Neuronal stem cell (in vitro differentiated cells): ENCODE data around the gene MEF2A.

Source experiments
- DNase-seq: peaks from one replicate; pipeline ENCODE4 v3.0.0-alpha.2; 2013; ENCODE audit warnings: low spot score
- H2AFZ ChIP-seq: one replicate; pipeline ENCODE4 v1.6.1; 2013; ENCODE audit warnings: mild to moderate bottlenecking, low read length, inconsistent platforms
- H2AK5ac ChIP-seq: 2 replicates; pipeline ENCODE4 v1.6.1; 2013; ENCODE audit warnings: low read depth, mild to moderate bottlenecking, inconsistent platforms, low read length, moderate library complexity, mixed read lengths
- H2BK120ac ChIP-seq: 2 replicates; pipeline ENCODE4 v1.6.1; 2013; ENCODE audit warnings: low read depth, mild to moderate bottlenecking, inconsistent platforms, low read length, moderate library complexity, mixed read lengths
- H2BK12ac ChIP-seq: one replicate; pipeline ENCODE4 v1.6.1; 2013; ENCODE audit warnings: low read length, inconsistent platforms
- H2BK15ac ChIP-seq: 2 replicates; pipeline ENCODE4 v1.6.1; 2013; ENCODE audit warnings: mild to moderate bottlenecking, low read length, inconsistent platforms, mixed read lengths
- H2BK5ac ChIP-seq: one replicate; pipeline ENCODE4 v1.6.1; 2013; ENCODE audit warnings: inconsistent platforms, mild to moderate bottlenecking, low read length, moderate library complexity
- H3K14ac ChIP-seq: one replicate; pipeline ENCODE4 v1.6.1; 2013; ENCODE audit warnings: low read length, inconsistent platforms
- H3K18ac ChIP-seq: 2 replicates; pipeline ENCODE4 v1.6.1; 2013; ENCODE audit warnings: low read length, inconsistent platforms
- H3K23ac ChIP-seq: 2 replicates; pipeline ENCODE4 v1.6.1; 2013; ENCODE audit warnings: low read depth, mild to moderate bottlenecking, mixed read lengths, low read length, inconsistent platforms; ENCODE audit not compliant: poor library complexity
- H3K27ac ChIP-seq: replicated peaks from 3 replicates; pipeline ENCODE4 v1.5.1; 2013; ENCODE audit warnings: low read length, inconsistent platforms
- H3K27me3 ChIP-seq, 3 experiments: 2 replicates each; pipeline ENCODE4 v1.6.1; 2013; ENCODE audit warnings: low read length in 3 of 3, mild to moderate bottlenecking in 2 of 3, inconsistent platforms in 1 of 3, low read depth in 1 of 3, mixed read lengths in 1 of 3, moderate library complexity in 1 of 3; ENCODE audit not compliant: control insufficient read depth in 3 of 3, insufficient read depth in 3 of 3
- H3K36me3 ChIP-seq, 2 donors: replicated peaks in 1 of 2; 2 replicates each; pipeline ENCODE4 v1.6.1; 2013; ENCODE audit warnings: low read length in 2 of 2; ENCODE audit not compliant: control insufficient read depth in 2 of 2, insufficient read depth in 2 of 2
- H3K4ac ChIP-seq: 2 replicates; pipeline ENCODE4 v1.6.1; 2013; ENCODE audit warnings: inconsistent platforms, mild to moderate bottlenecking, low read length, moderate library complexity
- H3K4me1 ChIP-seq, 2 donors: 1 replicate in 1 of 2; 2 replicates in 1 of 2; pipeline ENCODE4 v1.6.1; 2013; ENCODE audit warnings: low read length in 2 of 2, low read depth in 1 of 2; ENCODE audit not compliant: control insufficient read depth in 2 of 2, insufficient read depth in 1 of 2
- H3K4me2 ChIP-seq: one replicate; pipeline ENCODE4 v1.6.1; 2013; ENCODE audit warnings: mild to moderate bottlenecking, low read length, inconsistent platforms; ENCODE audit not compliant: insufficient read depth, poor library complexity, severe bottlenecking
- H3K4me3 ChIP-seq, 2 donors: 2 replicates each; pipeline ENCODE4 v1.5.1; 2013; ENCODE audit warnings: low read length in 2 of 2, mild to moderate bottlenecking in 2 of 2, inconsistent platforms in 1 of 2, moderate library complexity in 1 of 2
- H3K79me1 ChIP-seq: one replicate; pipeline ENCODE4 v1.6.1; 2013; ENCODE audit warnings: low read depth, mild to moderate bottlenecking, inconsistent platforms, low read length, moderate library complexity
- H3K9ac ChIP-seq: one replicate; pipeline ENCODE4 v1.6.1; 2013; ENCODE audit warnings: mild to moderate bottlenecking, low read depth, low read length, inconsistent platforms; ENCODE audit not compliant: poor library complexity
- H3K9me3 ChIP-seq, 2 donors: replicated peaks in 1 of 2; 2 replicates each; pipeline versions ENCODE3 to v1.6.1; 2013; ENCODE audit warnings: low read length in 2 of 2, mild to moderate bottlenecking in 2 of 2, inconsistent platforms in 1 of 2, low read depth in 1 of 2, mixed read lengths in 1 of 2, moderate library complexity in 1 of 2; ENCODE audit not compliant: control insufficient read depth in 2 of 2, insufficient read depth in 1 of 2
- H4K8ac ChIP-seq: one replicate; pipeline ENCODE4 v1.6.1; 2013; ENCODE audit warnings: low read depth, mild to moderate bottlenecking, inconsistent platforms, low read length, moderate library complexity
- H4K91ac ChIP-seq: one replicate; pipeline ENCODE4 v1.6.1; 2013; ENCODE audit warnings: low read length, low read depth, mild to moderate bottlenecking, inconsistent platforms; ENCODE audit not compliant: poor library complexity
- WGBS, 2 donors: extraction: QIAGEN DNeasy Blood & Tissue Kit; methylation state at CpG; one replicate each; pipeline ENCODE4 v1.1.7; 2013; ENCODE audit warnings: missing lambda C conversion rate in 2 of 2, mixed read lengths in 1 of 2; ENCODE audit not compliant: insufficient read length in 2 of 2, insufficient replicate concordance in 1 of 2; ENCODE audit errors: extremely low coverage in 2 of 2; 5-methylcytosine and 5-hydroxymethylcytosine counted together

The MEF2A gene

DNA sequence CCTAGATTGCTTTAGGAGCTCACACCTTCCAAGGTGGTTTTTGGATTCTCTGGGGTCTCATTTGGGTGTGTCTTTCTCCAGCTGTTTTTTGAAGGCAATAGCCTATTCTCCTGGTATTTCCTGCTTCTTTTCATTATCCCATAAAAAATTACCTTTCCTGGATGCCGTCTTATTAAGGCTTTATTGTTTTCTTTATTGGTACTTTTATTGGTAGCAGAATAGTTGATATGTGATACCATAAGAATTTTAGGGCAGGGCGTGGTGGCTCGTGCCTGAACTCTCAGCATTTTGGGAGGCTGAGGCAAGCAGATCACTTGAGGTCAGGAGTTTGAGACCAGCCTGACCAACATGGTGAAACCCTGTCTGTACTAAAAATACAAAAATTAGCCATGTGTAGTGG lies 18.3 kb upstream of the MEF2A start:
- Histone ChIP-seq H4K91ac (no peak overlapping the region), H2BK15ac (no peak overlapping the region), H4K8ac (no peak overlapping the region), H2AK5ac (no peak overlapping the region), H3K18ac (no peak overlapping the region), H3K9me3 (no peaks in the 10 kb centered on the region), H3K9ac (no peak overlapping the region), H3K4me1 (no peaks in the 10 kb centered on the region), H3K79me1 (no peaks in the 10 kb centered on the region), H3K4me3 (no peak overlapping the region), H2AFZ (no peak overlapping the region), H2BK12ac (no peak overlapping the region), H3K23ac (no peak overlapping the region), H3K4me2 (no peak overlapping the region), H3K4ac (no peak overlapping the region), H3K27ac (no peak overlapping the region), H3K27me3 (peaks cover 0 to 28% (median 0%) of the 10 kb centered on the region in 3 experiments), H3K14ac (no peak overlapping the region), H2BK5ac (no peak overlapping the region), H3K36me3 (no peaks in the 10 kb centered on the region), H2BK120ac (no peak overlapping the region)
- no peak for DNase-seq
- no CpG with 5 or more reads among the region's 3 CpGs for WGBS, 2 donors

DNA sequence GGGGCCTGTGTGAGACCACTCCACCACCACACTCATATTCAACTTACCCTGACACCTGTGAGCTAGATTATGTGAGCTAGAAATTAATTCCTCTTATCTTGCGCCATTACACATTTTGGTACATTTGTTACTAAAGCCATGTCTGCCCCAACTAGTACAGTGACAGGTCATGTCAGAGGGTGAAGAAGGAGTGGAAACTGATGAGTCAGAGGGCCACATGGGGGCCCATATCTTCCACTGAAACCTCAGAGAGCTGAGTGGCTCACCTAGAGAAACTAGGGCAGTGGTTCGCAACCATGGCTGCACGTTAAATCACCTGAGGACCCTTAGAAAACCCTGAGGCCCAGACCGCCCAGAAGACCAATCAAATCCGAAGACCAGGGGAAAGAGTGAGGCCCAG lies 15.7 kb upstream of the MEF2A start:
- H3K36me3 ChIP-seq: no peaks in the 10 kb centered on the region
- no peak overlapping the region for H3K18ac ChIP-seq
- H3K4me2 ChIP-seq: no peak overlapping the region
- DNase-seq: no peak
- no peak overlapping the region for H2BK15ac ChIP-seq
- H4K8ac ChIP-seq: no peak overlapping the region
- no peak overlapping the region for H3K4me3 ChIP-seq
- H2AFZ ChIP-seq: no peak overlapping the region
- H3K14ac ChIP-seq: no peak overlapping the region
- no peak overlapping the region for H2BK120ac ChIP-seq
- no peak overlapping the region for H2BK5ac ChIP-seq
- no peak overlapping the region for H3K9ac ChIP-seq
- H3K79me1 ChIP-seq: no peaks in the 10 kb centered on the region
- no peaks in the 10 kb centered on the region for H3K9me3 ChIP-seq
- no CpG with 5 or more reads among the region's 5 CpGs for WGBS, 2 donors
- no peak overlapping the region for H2AK5ac ChIP-seq
- H3K27me3 ChIP-seq: peaks cover 0 to 34% (median 0%) of the 10 kb centered on the region in 3 experiments
- no peaks in the 10 kb centered on the region for H3K4me1 ChIP-seq
- no peak overlapping the region for H2BK12ac ChIP-seq
- H3K23ac ChIP-seq: no peak overlapping the region
- H3K4ac ChIP-seq: no peak overlapping the region
- no peak overlapping the region for H3K27ac ChIP-seq
- no peak overlapping the region for H4K91ac ChIP-seq

DNA sequence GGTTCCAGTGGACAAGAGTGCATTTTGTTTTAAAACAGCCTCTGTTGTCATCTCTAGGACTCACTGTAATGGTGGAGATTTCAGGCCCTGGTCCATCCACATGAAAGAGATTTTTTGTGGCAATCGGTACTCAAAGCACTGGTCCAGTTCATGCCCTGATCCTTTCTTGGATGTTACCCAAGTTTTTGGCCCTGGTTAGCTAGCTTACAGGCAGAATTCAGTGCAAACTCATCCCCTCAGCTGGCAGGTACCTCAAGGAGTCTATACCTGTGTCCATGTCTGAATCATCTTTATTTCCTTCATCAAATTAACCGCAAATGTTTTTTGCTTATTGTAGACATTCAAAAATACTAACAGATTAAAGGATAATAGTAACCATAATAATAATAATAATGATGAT lies 13.7 kb upstream of the MEF2A start:
- no peak overlapping the region for H3K4me2 ChIP-seq
- H3K79me1 ChIP-seq: no peaks in the 10 kb centered on the region
- no peaks in the 10 kb centered on the region for H3K36me3 ChIP-seq
- H3K9me3 ChIP-seq: no peaks in the 10 kb centered on the region
- H4K8ac ChIP-seq: no peak overlapping the region
- H3K9ac ChIP-seq: no peak overlapping the region
- no peak overlapping the region for H3K18ac ChIP-seq
- no peak overlapping the region for H2BK15ac ChIP-seq
- H3K27me3 ChIP-seq: peaks cover 0 to 22% (median 0%) of the 10 kb centered on the region in 3 experiments
- no peak overlapping the region for H2AK5ac ChIP-seq
- no peak overlapping the region for H2BK5ac ChIP-seq
- no peak for DNase-seq
- no peak overlapping the region for H3K4me3 ChIP-seq
- no peak overlapping the region for H2BK120ac ChIP-seq
- H3K27ac ChIP-seq: no peak overlapping the region
- no peaks in the 10 kb centered on the region for H3K4me1 ChIP-seq
- WGBS, 2 donors: no CpG with 5 or more reads among the region's 2 CpGs
- no peak overlapping the region for H3K4ac ChIP-seq
- no peak overlapping the region for H2BK12ac ChIP-seq
- no peak overlapping the region for H3K14ac ChIP-seq
- no peak overlapping the region for H2AFZ ChIP-seq
- H4K91ac ChIP-seq: no peak overlapping the region
- H3K23ac ChIP-seq: no peak overlapping the region

DNA sequence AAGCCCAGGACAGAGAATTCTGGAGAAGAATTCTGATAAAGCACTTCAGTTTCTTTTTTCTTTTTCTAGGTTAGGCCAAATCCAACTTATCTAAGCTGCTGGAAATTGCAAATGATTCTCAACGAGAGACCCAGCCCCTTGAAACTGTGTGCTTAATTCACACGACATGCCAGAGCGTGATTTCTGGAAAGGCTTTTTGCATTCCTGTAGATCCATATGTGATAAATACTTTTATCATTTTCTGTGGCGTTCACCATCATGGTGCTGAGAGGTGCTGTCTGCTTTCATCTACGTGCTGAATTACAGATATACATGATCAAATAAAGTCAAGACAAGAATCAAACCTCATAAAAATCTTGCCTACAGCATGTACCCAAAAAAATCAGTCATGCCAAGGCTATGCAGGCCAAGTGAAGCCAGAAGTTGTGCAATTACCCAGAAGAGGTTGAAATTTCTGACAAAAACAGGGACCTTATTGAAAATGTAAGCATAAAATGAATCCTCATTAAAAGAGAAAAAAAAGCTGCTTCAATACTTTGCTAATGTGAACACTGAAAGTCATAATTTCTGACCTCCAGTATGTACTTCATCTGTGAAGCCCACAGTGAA lies 10.8 kb upstream of the MEF2A start:
- Histone ChIP-seq H2BK12ac (no peak overlapping the region), H3K4me1 (no peaks in the 10 kb centered on the region), H3K4me2 (no peak overlapping the region), H2BK5ac (no peak overlapping the region), H3K79me1 (no peaks in the 10 kb centered on the region), H4K8ac (no peak overlapping the region), H3K14ac (no peak overlapping the region), H3K4ac (no peak overlapping the region), H3K27me3 (peaks cover 0 to 12% (median 0%) of the 10 kb centered on the region in 3 experiments), H3K27ac (no peak overlapping the region), H4K91ac (no peak overlapping the region), H3K4me3 (no peak overlapping the region), H2BK120ac (no peak overlapping the region), H3K36me3 (no peaks in the 10 kb centered on the region), H2AFZ (no peak overlapping the region), H2AK5ac (no peak overlapping the region), H3K18ac (no peak overlapping the region), H3K9ac (no peak overlapping the region), H3K9me3 (no peaks in the 10 kb centered on the region), H3K23ac (no peak overlapping the region), H2BK15ac (no peak overlapping the region)
- DNase-seq: no peak
- WGBS, 2 donors: no CpG with 5 or more reads among the region's 5 CpGs
